Subcutaneous abdominal adipose tissue (tissue), 5 donors: ENCODE measurements around the gene CPD.

Experiments used
- H3K27ac ChIP-seq: one replicate; pipeline ENCODE4 v1.7.0; 2013; ENCODE audit warnings: low read depth, mild to moderate bottlenecking, inconsistent platforms, low read length, moderate library complexity
- H3K27me3 ChIP-seq, 5 donors: one replicate each; pipeline ENCODE4 v1.7.0; 2013; ENCODE audit warnings: low read length in 5 of 5, inconsistent platforms in 1 of 5; ENCODE audit not compliant: control insufficient read depth in 5 of 5, insufficient read depth in 4 of 5
- H3K36me3 ChIP-seq, 5 donors: one replicate each; pipeline ENCODE4 v1.7.0; 2013; ENCODE audit warnings: low read length in 5 of 5; ENCODE audit not compliant: control insufficient read depth in 5 of 5, insufficient read depth in 5 of 5
- H3K4me1 ChIP-seq, 5 donors: one replicate each; pipeline ENCODE4 v1.7.0; 2013; ENCODE audit warnings: low read length in 5 of 5, mild to moderate bottlenecking in 3 of 5, moderate library complexity in 1 of 5; ENCODE audit not compliant: control insufficient read depth in 5 of 5, insufficient read depth in 5 of 5
- H3K4me3 ChIP-seq, 5 donors: one replicate each; pipeline ENCODE4 v1.7.0; 2013; ENCODE audit warnings: low read length in 5 of 5, low read depth in 1 of 5
- H3K9ac ChIP-seq, 5 donors: one replicate each; pipeline ENCODE4 v1.7.0; 2013; ENCODE audit warnings: low read length in 5 of 5, mild to moderate bottlenecking in 4 of 5, moderate library complexity in 3 of 5
- H3K9me3 ChIP-seq, 5 donors: one replicate each; pipeline ENCODE4 v1.7.0; 2013; ENCODE audit warnings: low read length in 5 of 5; ENCODE audit not compliant: control insufficient read depth in 5 of 5
- donor health status: healthy.
- donor health status: healthy.
- donor health status: healthy.
- donor health status: healthy.
- donor health status: healthy.

Gene CPD

GRCh38 chr17:30352240-30352814 lies 26.4 kb upstream of the CPD start:
- H3K27me3 ChIP-seq, result no peaks in the 10 kb centered on the region
- peaks cover 0 to 4% (median 0%) of the 10 kb centered on the region in 5 donors for H3K4me1 ChIP-seq
- H3K9ac ChIP-seq, result no peak overlapping the region
- no peaks in the 10 kb centered on the region for H3K36me3 ChIP-seq
- no peaks in the 10 kb centered on the region for H3K9me3 ChIP-seq
- H3K4me3 ChIP-seq, result no peak overlapping the region
- H3K27ac ChIP-seq, result no peak overlapping the region

- Histone ChIP-seq H3K4me1 (no peaks in the 10 kb centered on the region), H3K27ac (no peak overlapping the region), H3K9me3 (no peaks in the 10 kb centered on the region), H3K27me3 (no peaks in the 10 kb centered on the region), H3K9ac (no peak overlapping the region), H3K4me3 (no peak overlapping the region), H3K36me3 (no peaks in the 10 kb centered on the region)
Measured at GRCh38 chr17:30354701-30355100, 24.0 kb upstream of the CPD start.

- Histone ChIP-seq H3K9ac (no peak overlapping the region), H3K4me3 (no peak overlapping the region), H3K9me3 (peaks cover 0 to 6% (median 2%) of the 10 kb centered on the region in 5 donors), H3K4me1 (no peaks in the 10 kb centered on the region), H3K36me3 (no peaks in the 10 kb centered on the region), H3K27ac (no peak overlapping the region), H3K27me3 (no peaks in the 10 kb centered on the region)
Measured at GRCh38 chr17:30357476-30357875, 21.3 kb upstream of the CPD start.

GRCh38 chr17:30358055-30358760 lies 20.5 kb upstream of the CPD start:
- Histone ChIP-seq H3K4me3 (no peak overlapping the region), H3K4me1 (no peaks in the 10 kb centered on the region), H3K27me3 (no peaks in the 10 kb centered on the region), H3K9ac (no peak overlapping the region), H3K27ac (no peak overlapping the region), H3K9me3 (peaks cover 0 to 7% (median 4%) of the 10 kb centered on the region in 5 donors), H3K36me3 (no peaks in the 10 kb centered on the region)

DNA sequence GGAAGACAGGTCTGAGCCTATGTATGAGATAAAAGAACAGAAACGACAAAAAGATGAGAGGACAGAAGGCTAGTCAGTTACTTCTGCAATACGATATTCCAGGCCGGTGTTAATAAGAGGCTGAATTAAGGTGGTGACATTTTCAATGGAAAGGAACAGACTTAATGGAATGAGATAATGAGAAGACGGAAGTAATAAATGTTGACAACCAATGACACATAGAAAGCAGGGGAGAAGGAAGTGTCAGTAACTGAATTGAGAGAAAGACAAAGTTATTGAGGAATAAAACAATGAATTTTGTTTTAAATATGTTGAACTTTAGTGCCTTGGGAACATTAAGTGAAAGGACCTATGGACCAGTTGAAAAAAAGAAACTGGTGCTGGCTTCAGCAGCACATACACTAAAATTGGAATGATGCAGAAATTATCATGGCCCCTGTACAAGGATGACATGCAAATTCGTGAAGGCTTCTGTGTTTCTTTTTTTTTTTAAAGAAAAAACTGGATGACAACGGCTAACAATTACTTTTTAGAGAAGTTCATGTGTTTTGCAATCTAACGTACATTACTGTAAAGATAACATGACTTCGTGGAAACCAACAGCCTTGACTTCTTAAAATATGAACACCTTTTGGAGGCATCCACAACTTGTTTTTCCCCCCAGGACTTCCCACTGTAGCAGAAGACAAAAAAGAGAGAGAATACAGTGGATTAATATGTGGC lies 18.5 kb upstream of the CPD start:
- H3K9me3 ChIP-seq, result peaks cover 0 to 7% (median 4%) of the 10 kb centered on the region in 5 donors

GRCh38 chr17:30361766-30362279 lies 16.9 kb upstream of the CPD start:
- Histone ChIP-seq H3K9ac (no peak overlapping the region), H3K9me3 (peaks cover 0 to 7% (median 4%) of the 10 kb centered on the region in 5 donors), H3K27ac (no peak overlapping the region), H3K4me1 (no peaks in the 10 kb centered on the region), H3K36me3 (no peaks in the 10 kb centered on the region), H3K27me3 (no peaks in the 10 kb centered on the region), H3K4me3 (no peak overlapping the region)

More for the DNA sequence above, 18.5 kb upstream of the CPD start:
- no peaks in the 10 kb centered on the region for H3K4me1 ChIP-seq
- no peak overlapping the region for H3K27ac ChIP-seq
- no peak overlapping the region for H3K9ac ChIP-seq
- no peak overlapping the region for H3K4me3 ChIP-seq
- H3K36me3 ChIP-seq, result no peaks in the 10 kb centered on the region
- no peaks in the 10 kb centered on the region for H3K27me3 ChIP-seq

GRCh38 chr17:30363715-30364202 lies 15.0 kb upstream of the CPD start:
- Histone ChIP-seq H3K4me1 (no peaks in the 10 kb centered on the region), H3K36me3 (no peaks in the 10 kb centered on the region), H3K4me3 (no peak overlapping the region), H3K9ac (no peak overlapping the region), H3K27me3 (no peaks in the 10 kb centered on the region), H3K9me3 (peaks cover 0 to 7% (median 4%) of the 10 kb centered on the region in 5 donors), H3K27ac (no peak overlapping the region)

GRCh38 chr17:30366536-30366935 lies 12.2 kb upstream of the CPD start:
- Histone ChIP-seq H3K36me3 (no peaks in the 10 kb centered on the region), H3K27me3 (no peaks in the 10 kb centered on the region), H3K9ac (no peak overlapping the region), H3K4me1 (no peaks in the 10 kb centered on the region), H3K4me3 (no peak overlapping the region), H3K27ac (no peak overlapping the region), H3K9me3 (peaks cover 0 to 7% (median 4%) of the 10 kb centered on the region in 5 donors)

DNA sequence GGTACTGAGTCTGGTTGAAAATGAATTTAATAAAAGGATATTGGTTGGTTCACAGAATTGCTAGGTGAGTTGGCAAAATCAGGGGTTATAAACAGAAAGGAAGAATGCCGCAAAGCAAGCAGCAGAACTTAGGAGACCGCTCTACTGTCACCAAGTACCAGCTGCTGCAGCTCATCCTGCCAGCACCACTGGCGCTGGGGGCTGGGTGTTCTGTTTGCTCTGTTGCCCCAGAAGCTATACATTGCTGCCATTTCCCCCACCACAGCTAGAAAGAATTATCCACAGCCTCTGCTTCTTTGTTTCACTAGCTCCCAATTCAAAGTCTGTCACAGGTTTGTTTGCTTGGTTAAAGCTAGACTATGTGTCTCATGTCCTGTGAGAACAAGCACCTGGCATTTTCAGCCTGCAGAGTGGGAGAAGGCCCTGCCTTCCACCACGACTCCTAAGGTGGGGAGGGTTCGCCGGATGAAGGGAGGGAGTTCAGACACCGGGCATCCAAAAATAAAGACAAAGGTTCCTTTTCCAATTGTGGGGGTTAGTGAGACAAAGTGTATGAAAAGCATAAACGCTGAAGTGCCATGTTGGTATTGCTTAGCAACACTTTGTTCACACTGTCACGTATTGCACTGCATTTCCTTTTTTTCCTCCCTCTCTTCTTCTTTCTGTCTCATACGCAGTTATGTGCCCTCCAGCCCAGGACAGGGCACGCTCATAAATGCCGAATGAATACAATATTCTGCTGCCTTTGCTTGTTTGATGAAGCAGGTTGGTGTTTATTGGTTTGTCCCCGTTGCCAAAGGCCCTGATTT lies 9.6 kb upstream of the CPD start:
- Histone ChIP-seq H3K4me1 (no peaks in the 10 kb centered on the region), H3K27ac (no peak overlapping the region), H3K9ac (no peak overlapping the region), H3K36me3 (no peaks in the 10 kb centered on the region), H3K27me3 (no peaks in the 10 kb centered on the region), H3K9me3 (no peaks in the 10 kb centered on the region), H3K4me3 (no peak overlapping the region)
